GM18498 (cell line): ENCODE measurements around the gene BMPER.

Experiments
- ATAC-seq: cut with Tn5 transposase; IDR thresholded peaks from one replicate; pipeline ENCODE4 v1.9.1; 2021; ENCODE audit warnings: mild to moderate bottlenecking, moderate library complexity; ENCODE audit not compliant: unreplicated experiment

BMPER gene

GRCh38 chr7:34130558-34131295, 225.4 kb downstream of the BMPER start:
- ATAC-seq: no peak

GRCh38 chr7:34131371-34131770, 226.0 kb downstream of the BMPER start:
- no peak for ATAC-seq

GRCh38 chr7:34133356-34133982, 228.1 kb downstream of the BMPER start:
- ATAC-seq: no peak

GRCh38 chr7:34133983-34134782, 228.8 kb downstream of the BMPER start:
- no peak for ATAC-seq

- ATAC-seq: no peak
Observed at GRCh38 chr7:34135924-34136323, 230.6 kb downstream of the BMPER start.

GRCh38 chr7:34136698-34137097, 231.4 kb downstream of the BMPER start:
- no peak for ATAC-seq

GRCh38 chr7:34137176-34137575, 231.8 kb downstream of the BMPER start:
- ATAC-seq: no peak

GRCh38 chr7:34138483-34138882, 233.1 kb downstream of the BMPER start:
- ATAC-seq: no peak

GRCh38 chr7:34139086-34139485, 233.7 kb downstream of the BMPER start:
- ATAC-seq: no peak

GRCh38 chr7:34140066-34140465, 234.7 kb downstream of the BMPER start:
- ATAC-seq: no peak

GRCh38 chr7:34143402-34143801, 238.1 kb downstream of the BMPER start:
- ATAC-seq: no peak

GRCh38 chr7:34145603-34146002, 240.3 kb downstream of the BMPER start:
- no peak for ATAC-seq

- ATAC-seq: no peak
Observed at GRCh38 chr7:34153656-34154270, 248.4 kb downstream of the BMPER start.

GRCh38 chr7:34155220-34155908, 250.0 kb downstream of the BMPER start:
- ATAC-seq: no peak

- no peak for ATAC-seq
Observed at GRCh38 chr7:34156336-34156735, 251.0 kb downstream of the BMPER start.

GRCh38 chr7:34157137-34157536, 251.8 kb downstream of the BMPER start:
- no peak for ATAC-seq

GRCh38 chr7:34158368-34159153, 253.2 kb downstream of the BMPER start:
- no peak for ATAC-seq

GRCh38 chr7:34160261-34160752, 255.0 kb downstream of the BMPER start:
- no peak for ATAC-seq

- ATAC-seq: no peak
Observed at GRCh38 chr7:34162027-34162565, 256.8 kb downstream of the BMPER start.

- ATAC-seq: no peak
Observed at GRCh38 chr7:34162677-34163076, 257.3 kb downstream of the BMPER start.
